Glutamatergic neuron (in vitro differentiated cells): Measurements from ENCODE around the gene FRAS1. TPM values are rescaled to one million over a fixed set of nuclear protein-coding genes. Genes with fewer than 3 reads are reported as not detected.

ENCODE experiments used
- DNase-seq: peaks from one replicate; pipeline ENCODE4 v3.0.0; 2022
- H3K27ac Mint-ChIP-seq: one replicate; pipeline ENCODE4 v1.8.0; 2020; ENCODE audit warnings: mild to moderate bottlenecking, mixed read lengths, inconsistent platforms; ENCODE audit not compliant: unreplicated experiment
- H3K27me3 Mint-ChIP-seq: one replicate; pipeline ENCODE4 v1.8.0; 2020; ENCODE audit warnings: mild to moderate bottlenecking, moderate library complexity, mixed read lengths, inconsistent platforms; ENCODE audit not compliant: unreplicated experiment
- H3K36me3 Mint-ChIP-seq: one replicate; pipeline ENCODE4 v1.8.0; 2020; ENCODE audit warnings: mild to moderate bottlenecking, mixed read lengths, inconsistent platforms; ENCODE audit not compliant: unreplicated experiment
- H3K4me1 Mint-ChIP-seq: one replicate; pipeline ENCODE4 v1.8.0; 2020; ENCODE audit warnings: mild to moderate bottlenecking, low read depth, mixed read lengths, inconsistent platforms; ENCODE audit not compliant: unreplicated experiment
- H3K4me3 Mint-ChIP-seq: one replicate; pipeline ENCODE4 v1.8.0; 2020; ENCODE audit warnings: mild to moderate bottlenecking, mixed read lengths, inconsistent platforms; ENCODE audit not compliant: unreplicated experiment
- H3K9me3 Mint-ChIP-seq: one replicate; pipeline ENCODE4 v1.8.0; 2020; ENCODE audit warnings: mild to moderate bottlenecking, moderate library complexity, mixed read lengths, inconsistent platforms; ENCODE audit not compliant: unreplicated experiment
- CTCF ChIP-seq: fragments of 200-600 bp; sonication (generic); IDR thresholded peaks from one replicate; pipeline ENCODE4 v1.5.0; 2021; ENCODE audit not compliant: partially characterized antibody, unreplicated experiment
- total RNA-seq: library from RNA; stranded (reverse); fragmentation: NEBNext Ultra II Directional; extraction: Animal tissue kit (Norgen Biotek cat#: 25700); gene quantifications from one replicate; pipeline ENCODE4 v1.2.1, GENCODE V29; 2021; ENCODE audit not compliant: unreplicated experiment

FRAS1 gene
- total RNA-seq, 1 donor from 2014 or later: 18.7 TPM

- Mint-ChIP-seq H3K4me3 (no peak overlapping the region), H3K9me3 (no peaks in the 10 kb centered on the region), H3K4me1 (no peaks in the 10 kb centered on the region), H3K27ac (no peak overlapping the region), H3K36me3 (no peaks in the 10 kb centered on the region), H3K27me3 (no peaks in the 10 kb centered on the region)
- no peak for DNase-seq
- no peak for TF ChIP-seq CTCF
Observed at GRCh38 chr4:78525559-78525958, 468.4 kb downstream of the FRAS1 start.

GRCh38 chr4:78527103-78527502, 470.0 kb downstream of the FRAS1 start:
- Mint-ChIP-seq H3K4me1 (no peaks in the 10 kb centered on the region), H3K9me3 (no peaks in the 10 kb centered on the region), H3K27me3 (no peaks in the 10 kb centered on the region), H3K4me3 (no peak overlapping the region), H3K36me3 (no peaks in the 10 kb centered on the region), H3K27ac (no peak overlapping the region)
- no peak for TF ChIP-seq CTCF
- DNase-seq: no peak

GRCh38 chr4:78527555-78527954, 470.4 kb downstream of the FRAS1 start:
- Mint-ChIP-seq H3K4me1 (no peaks in the 10 kb centered on the region), H3K27me3 (no peaks in the 10 kb centered on the region), H3K9me3 (no peaks in the 10 kb centered on the region), H3K36me3 (no peaks in the 10 kb centered on the region), H3K4me3 (no peak overlapping the region), H3K27ac (no peak overlapping the region)
- no peak for DNase-seq
- no peak for TF ChIP-seq CTCF

GRCh38 chr4:78528327-78528726, 471.2 kb downstream of the FRAS1 start:
- no peaks in the 10 kb centered on the region for H3K36me3 Mint-ChIP-seq
- H3K4me1 Mint-ChIP-seq: no peaks in the 10 kb centered on the region
- no peaks in the 10 kb centered on the region for H3K9me3 Mint-ChIP-seq
- DNase-seq: no peak
- H3K27ac Mint-ChIP-seq: no peak overlapping the region
- H3K4me3 Mint-ChIP-seq: no peak overlapping the region
- H3K27me3 Mint-ChIP-seq: no peaks in the 10 kb centered on the region
- no peak for TF ChIP-seq CTCF

GRCh38 chr4:78529569-78530209, 472.6 kb downstream of the FRAS1 start:
- Mint-ChIP-seq H3K4me1 (no peaks in the 10 kb centered on the region), H3K36me3 (no peaks in the 10 kb centered on the region), H3K9me3 (no peaks in the 10 kb centered on the region), H3K27me3 (no peaks in the 10 kb centered on the region), H3K4me3 (no peak overlapping the region), H3K27ac (no peak overlapping the region)
- TF ChIP-seq CTCF: no peak
- DNase-seq: no peak
